SHP77 (cell line): ENCODE results near the gene CCT8.
A peak's percentile ranks its signal among the peaks of the same experiment; 100 is the strongest.

Experiments
- DNase-seq, 2 experiments: peaks; one replicate each; lab custom pipeline; 2025; lab: John Stamatoyannopoulos, UW

The CCT8 gene

GRCh38 chr21:29073222-29074006, at the start of gene CCT8:
Gene CCT8 (minus strand): TSS chr21:29073648. CDS start chr21:29073590, 58 bp downstream.
- peak; percentile 98 to 99 for DNase-seq

- no peak for DNase-seq
Observed at GRCh38 chr21:29121759-29122158, 48.3 kb upstream of the CCT8 start.

- DNase-seq: no peak
Observed at GRCh38 chr21:29117372-29117955, 44.0 kb upstream of the CCT8 start.

GRCh38 chr21:29115899-29116298, 42.5 kb upstream of the CCT8 start:
- no peak for DNase-seq

GRCh38 chr21:29114765-29115500, 41.5 kb upstream of the CCT8 start:
- DNase-seq: no peak

GRCh38 chr21:29105218-29105617, 31.8 kb upstream of the CCT8 start:
- no peak for DNase-seq

- no peak for DNase-seq
Observed at GRCh38 chr21:29104239-29104708, 30.8 kb upstream of the CCT8 start.

GRCh38 chr21:29102791-29103257, 29.4 kb upstream of the CCT8 start:
- DNase-seq: no peak

- no peak for DNase-seq
Observed at GRCh38 chr21:29098156-29098555, 24.7 kb upstream of the CCT8 start.

- DNase-seq: no peak
Observed at GRCh38 chr21:29096218-29097015, 23.0 kb upstream of the CCT8 start.

GRCh38 chr21:29092102-29092959, 18.9 kb upstream of the CCT8 start:
- DNase-seq: no peak

- DNase-seq: no peak
Observed at GRCh38 chr21:29091033-29091432, 17.6 kb upstream of the CCT8 start.

GRCh38 chr21:29085106-29085752, 11.8 kb upstream of the CCT8 start:
- no peak for DNase-seq

- no peak for DNase-seq
Observed at GRCh38 chr21:29084372-29084771, 10.9 kb upstream of the CCT8 start.

- DNase-seq: no peak
Observed at GRCh38 chr21:29083306-29083705, 9.9 kb upstream of the CCT8 start.

- no peak for DNase-seq
Observed at GRCh38 chr21:29082046-29082815, 8.8 kb upstream of the CCT8 start.

- peak in 1 of 2 experiments; percentile 9 for DNase-seq
Observed at GRCh38 chr21:29080454-29080941, 7.0 kb upstream of the CCT8 start.

- DNase-seq: peak in 1 of 2 experiments; percentile 16
Observed at GRCh38 chr21:29078869-29079767, 5.7 kb upstream of the CCT8 start.
